HepG2 (cell line): Measurements from ENCODE around the gene RAB5B. TPM values are rescaled to one million over a fixed set of nuclear protein-coding genes. Genes with fewer than 3 reads are reported as not detected.

Experiments used
- BORCS8-MEF2B ChIP-seq: sonication (generic); formaldehyde crosslinking; IDR thresholded peaks from 2 replicates; pipeline ENCODE4 v1.8.0; 2022; ENCODE audit warnings: mild to moderate bottlenecking, missing genetic modification reagents
- CREM ChIP-seq, 2 experiments: sonication (generic) in 1 of 2; formaldehyde crosslinking in 1 of 2; IDR thresholded peaks; 2 replicates each; pipeline versions ENCODE4 v1.4.0 to v1.6.1; 2016 to 2020; ENCODE audit warnings: antibody characterized with exemption in 1 of 2, mild to moderate bottlenecking in 1 of 2, missing genetic modification reagents in 1 of 2
- DMTF1 ChIP-seq: sonication (generic); formaldehyde crosslinking; IDR thresholded peaks from 2 replicates; pipeline ENCODE4 v1.4.0; 2020; ENCODE audit warnings: mild to moderate bottlenecking, missing genetic modification reagents
- EP300 ChIP-seq, 3 experiments: sonication (generic) in 1 of 3; formaldehyde crosslinking in 1 of 3; IDR thresholded peaks; 2 replicates each; pipeline versions ENCODE4 v1.5.1 to v1.6.1; 2011 to 2020; ENCODE audit warnings: low read depth in 2 of 3, low read length in 2 of 3, borderline replicate concordance in 1 of 3, improper control_type of control experiment in 1 of 3, mild to moderate bottlenecking in 1 of 3, missing genetic modification reagents in 1 of 3, moderate library complexity in 1 of 3
- HIVEP1 ChIP-seq: sonication (generic); formaldehyde crosslinking; IDR thresholded peaks from 2 replicates; pipeline ENCODE4 v1.4.0; 2020; ENCODE audit warnings: mild to moderate bottlenecking, missing genetic modification reagents
- POGZ ChIP-seq: sonication (generic); formaldehyde crosslinking; IDR thresholded peaks from 2 replicates; pipeline ENCODE4 v1.4.0; 2020; ENCODE audit warnings: mild to moderate bottlenecking, missing genetic modification reagents
- REPIN1 ChIP-seq: sonication (generic); formaldehyde crosslinking; IDR thresholded peaks from 2 replicates; pipeline ENCODE4 v1.8.0; 2022; ENCODE audit warnings: missing genetic modification reagents, low read depth, mild to moderate bottlenecking, borderline replicate concordance
- THYN1 ChIP-seq: sonication (generic); formaldehyde crosslinking; IDR thresholded peaks from 2 replicates; pipeline ENCODE4 v1.8.1; 2023; ENCODE audit warnings: low read depth, mild to moderate bottlenecking, moderate library complexity, missing genetic modification reagents, borderline replicate concordance
- ZBTB39 ChIP-seq: sonication (generic); formaldehyde crosslinking; IDR thresholded peaks from 2 replicates; pipeline ENCODE4 v1.5.0; 2020; ENCODE audit warnings: missing genetic modification reagents
- ZNF138 ChIP-seq: sonication (generic); formaldehyde crosslinking; IDR thresholded peaks from 2 replicates; pipeline ENCODE4 v1.5.0; 2020; ENCODE audit warnings: mild to moderate bottlenecking, low read depth, missing genetic modification reagents
- ZNF280D ChIP-seq: sonication (generic); formaldehyde crosslinking; IDR thresholded peaks from 2 replicates; pipeline ENCODE4 v1.5.1; 2020; ENCODE audit warnings: mild to moderate bottlenecking, missing genetic modification reagents
- ZNF484 ChIP-seq: sonication (generic); formaldehyde crosslinking; IDR thresholded peaks from 2 replicates; pipeline ENCODE4 v1.5.1; 2020; ENCODE audit warnings: mild to moderate bottlenecking, low read depth, missing genetic modification reagents, borderline replicate concordance
- ZNF616 ChIP-seq: sonication (generic); formaldehyde crosslinking; IDR thresholded peaks from 2 replicates; pipeline ENCODE4 v1.5.0; 2020; ENCODE audit warnings: low read depth, mild to moderate bottlenecking, missing genetic modification reagents
- polyA plus RNA-seq, 8 experiments: library from polyadenylated mRNA; depleted of rRNA in 3 of 8; stranded (reverse) in 7 of 8; unstranded in 1 of 8; fragments of >200 nt; fragmentation: Illumina TruSeq in 4 of 8; extraction: Trizol in 4 of 8; gene quantifications; 2 replicates each; pipeline versions ENCODE4 v1.2.1 to v1.2.3, GENCODE V29; 2011 to 2016; ENCODE audit warnings: low read depth in 4 of 8, missing spikeins in 1 of 8, mixed read lengths in 1 of 8; ENCODE audit not compliant: insufficient read depth in 1 of 8
- total RNA-seq, 5 experiments: library from RNA; depleted of rRNA; stranded (reverse); fragments of >200 nt; fragmentation: Illumina TruSeq; extraction: Trizol; gene quantifications; 2 replicates each; pipeline ENCODE4 v1.2.3, GENCODE V29; 2016; ENCODE audit warnings: low read depth in 1 of 5
- TF ChIP-seq, protein P1 (sequence below): IDR thresholded peaks from 2 replicates; pipeline ENCODE4 v1.6.1; 2018; ENCODE audit warnings: missing genetic modification reagents
- TF ChIP-seq, protein P2 (sequence below): sonication (generic); formaldehyde crosslinking; IDR thresholded peaks from 2 replicates; pipeline ENCODE4 v1.5.0; 2020; ENCODE audit warnings: missing genetic modification reagents, mild to moderate bottlenecking, borderline replicate concordance

RAB5B gene
- total and polyA plus RNA-seq, 2 of the 13 experiments (the other 11 are each of a cell fraction or from before 2014, with no cell fraction given): 26.0 to 68.3 TPM

DNA sequence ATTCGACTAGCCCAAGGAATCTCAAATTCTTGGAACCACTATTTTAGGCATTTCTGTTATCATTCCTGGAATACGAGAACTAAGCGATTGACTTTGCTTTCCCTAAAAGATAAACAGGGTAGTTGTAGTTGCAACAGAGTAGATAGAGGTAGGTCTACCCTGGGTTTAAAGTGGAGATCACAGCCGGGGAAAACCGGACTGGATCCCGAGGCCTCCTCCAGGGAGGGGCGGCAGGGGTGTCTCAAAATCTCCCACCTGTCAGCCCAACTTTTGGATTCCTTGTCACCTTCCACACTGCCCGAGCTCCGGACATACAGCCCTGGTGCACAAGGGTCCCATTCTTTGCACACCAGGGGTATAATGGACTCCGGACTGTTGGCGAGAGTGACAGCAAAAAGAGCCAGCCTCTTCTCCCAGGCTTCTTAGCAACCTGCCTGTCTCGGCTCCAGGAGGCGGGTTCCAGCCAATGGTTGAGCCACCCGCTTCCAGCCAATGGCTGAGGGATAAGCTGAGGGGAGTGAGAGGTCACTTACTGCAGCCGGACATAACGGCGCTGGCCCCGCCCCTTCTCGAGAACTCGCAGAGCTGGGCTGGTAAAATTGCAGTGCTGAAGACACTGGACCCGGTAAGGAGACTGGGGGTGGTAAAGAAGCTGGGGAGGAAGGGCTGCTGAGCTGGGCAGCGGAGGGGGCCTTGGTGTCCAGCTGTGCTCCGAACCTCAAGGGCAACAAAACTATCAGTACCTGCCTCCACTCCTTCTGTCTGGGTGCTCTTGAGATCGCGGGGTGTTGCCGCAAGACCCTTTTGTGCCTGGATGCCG lies 23.0 kb downstream of the RAB5B start, which contains the start of gene SUOX (continued):
- no peak for TF ChIP-seq ZBTB39 (CRISPR knock-in tag)
- TF ChIP-seq HIVEP1: peak; percentile 63; the same call in 1 of the 2 replicates
- TF ChIP-seq, protein P1, sequence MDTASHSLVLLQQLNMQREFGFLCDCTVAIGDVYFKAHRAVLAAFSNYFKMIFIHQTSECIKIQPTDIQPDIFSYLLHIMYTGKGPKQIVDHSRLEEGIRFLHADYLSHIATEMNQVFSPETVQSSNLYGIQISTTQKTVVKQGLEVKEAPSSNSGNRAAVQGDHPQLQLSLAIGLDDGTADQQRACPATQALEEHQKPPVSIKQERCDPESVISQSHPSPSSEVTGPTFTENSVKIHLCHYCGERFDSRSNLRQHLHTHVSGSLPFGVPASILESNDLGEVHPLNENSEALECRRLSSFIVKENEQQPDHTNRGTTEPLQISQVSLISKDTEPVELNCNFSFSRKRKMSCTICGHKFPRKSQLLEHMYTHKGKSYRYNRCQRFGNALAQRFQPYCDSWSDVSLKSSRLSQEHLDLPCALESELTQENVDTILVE (CRISPR knock-in tag): no peak
- no peak for TF ChIP-seq ZNF484 (CRISPR knock-in tag)
- no peak for TF ChIP-seq ZNF280D (CRISPR knock-in tag)
- no peak for TF ChIP-seq THYN1 (CRISPR knock-in tag)
- TF ChIP-seq REPIN1 (CRISPR knock-in tag): peak; percentile 78; the same call in 1 of the 2 replicates
- 0 out of 2 replicates have a peak, but pooled peaks have one; percentile 59 for TF ChIP-seq ZNF616 (CRISPR knock-in tag)
- TF ChIP-seq CREM (IDR thresholded peaks at IDR 0.05): peak; percentile 26; the same call in 1 of the 2 replicates
- TF ChIP-seq CREM (CRISPR knock-in tag; IDR thresholded peaks at IDR 0.05): no peak
- no peak for TF ChIP-seq ZNF138 (CRISPR knock-in tag)
- TF ChIP-seq EP300 (IDR thresholded peaks at IDR 0.05; ENCODE audit: low read depth in 2 of 2, low read length in 2 of 2): no peak
- TF ChIP-seq EP300 (CRISPR knock-in tag; IDR thresholded peaks at IDR 0.05; ENCODE audit: borderline replicate concordance): 0 out of 2 replicates have a peak, but pooled peaks have one; percentile 1
- TF ChIP-seq POGZ (CRISPR knock-in tag): no peak; the same call in 1 of the 2 replicates
- no peak for TF ChIP-seq DMTF1 (CRISPR knock-in tag)
- TF ChIP-seq, protein P2, sequence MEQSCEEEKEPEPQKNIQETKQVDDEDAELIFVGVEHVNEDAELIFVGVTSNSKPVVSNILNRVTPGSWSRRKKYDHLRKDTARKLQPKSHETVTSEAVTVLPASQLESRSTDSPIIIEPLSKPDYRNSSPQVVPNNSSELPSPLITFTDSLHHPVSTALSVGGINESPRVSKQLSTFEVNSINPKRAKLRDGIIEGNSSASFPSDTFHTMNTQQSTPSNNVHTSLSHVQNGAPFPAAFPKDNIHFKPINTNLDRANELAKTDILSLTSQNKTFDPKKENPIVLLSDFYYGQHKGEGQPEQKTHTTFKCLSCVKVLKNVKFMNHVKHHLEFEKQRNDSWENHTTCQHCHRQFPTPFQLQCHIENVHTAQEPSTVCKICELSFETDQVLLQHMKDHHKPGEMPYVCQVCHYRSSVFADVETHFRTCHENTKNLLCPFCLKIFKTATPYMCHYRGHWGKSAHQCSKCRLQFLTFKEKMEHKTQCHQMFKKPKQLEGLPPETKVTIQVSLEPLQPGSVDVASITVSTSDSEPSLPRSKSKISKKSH (CRISPR knock-in tag): no peak; the same call in 1 of the 2 replicates
- TF ChIP-seq BORCS8-MEF2B (CRISPR knock-in tag): peak; percentile 53; the same call in 1 of the 2 replicates
